GM20000 (cell line): ENCODE results near the gene ZNRD2.
A peak's percentile ranks its signal among the peaks of the same experiment; 100 is the strongest.

Experiments
- DNase-seq: peaks from one replicate; pipeline ENCODE4 v3.0.0; 2012; ENCODE audit warnings: low spot score
- CTCF ChIP-seq: IDR thresholded peaks from 2 replicates; pipeline ENCODE4 v1.5.1; 2012; ENCODE audit warnings: mild to moderate bottlenecking, control low read depth; ENCODE audit errors: extremely low read depth, missing control alignments

Gene ZNRD2

GRCh38 chr11:65584106-65584505 lies 13.8 kb downstream of the ZNRD2 start:
- no peak for DNase-seq
- TF ChIP-seq CTCF = no peak

- no peak for TF ChIP-seq CTCF
- no peak for DNase-seq
These were observed 14.5 kb downstream of the ZNRD2 start for GRCh38 chr11:65584723-65585171.

- TF ChIP-seq CTCF = no peak
These were observed 15.3 kb downstream of the ZNRD2 start for GRCh38 chr11:65585396-65586246.

GRCh38 chr11:65586247-65586630 lies 16.0 kb downstream of the ZNRD2 start:
- no peak for DNase-seq
- no peak for TF ChIP-seq CTCF

More at GRCh38 chr11:65585396-65586246, 15.3 kb downstream of the ZNRD2 start:
- no peak for DNase-seq

GRCh38 chr11:65586676-65587075 lies 16.4 kb downstream of the ZNRD2 start:
- TF ChIP-seq CTCF = no peak
- no peak for DNase-seq

- TF ChIP-seq CTCF = peak; percentile 74
- DNase-seq = peak; percentile 97
These were observed 18.1 kb downstream of the ZNRD2 start for GRCh38 chr11:65588199-65589054.

- peak; percentile 87 for DNase-seq
- TF ChIP-seq CTCF = no peak
These were observed 19.4 kb downstream of the ZNRD2 start for GRCh38 chr11:65589444-65590239.
